Natural killer cell (primary cell): ENCODE data around the gene DIPK1B. TPM values are rescaled to one million over a fixed set of nuclear protein-coding genes. Genes with fewer than 3 reads are reported as not detected.

Source experiments
- ATAC-seq, 3 donors: fragments of 150-1000 bp in 2 of 3; fragments of 200-7000 bp in 1 of 3; cut with Tn5 transposase; 1 replicate in 1 of 3; 2 replicates in 2 of 3; pipeline ENCODE4 v1.10.0; 2021; ENCODE audit warnings: mild to moderate bottlenecking in 2 of 3, moderate library complexity in 2 of 3
- DNase-seq, 2 donors: peaks; one replicate each; pipeline versions ENCODE4 v3.0.0 to v3.0.0-alpha.2; 2013 to 2021; ENCODE audit warnings: mixed read lengths in 1 of 2
- H3K27ac ChIP-seq: one replicate; pipeline ENCODE4 v1.5.1; 2013; ENCODE audit warnings: mild to moderate bottlenecking, low read length
- H3K27me3 ChIP-seq: one replicate; pipeline ENCODE4 v1.6.1; 2013; ENCODE audit warnings: low read length; ENCODE audit not compliant: control insufficient read depth, insufficient read depth
- H3K36me3 ChIP-seq: one replicate; pipeline ENCODE4 v1.6.1; 2013; ENCODE audit warnings: low read length; ENCODE audit not compliant: control insufficient read depth, insufficient read depth
- H3K4me1 ChIP-seq: one replicate; pipeline ENCODE4 v1.6.1; 2013; ENCODE audit warnings: low read length; ENCODE audit not compliant: control insufficient read depth, insufficient read depth
- H3K4me3 ChIP-seq: one replicate; pipeline ENCODE4 v1.5.1; 2013; ENCODE audit warnings: low read length
- H3K9me3 ChIP-seq: one replicate; pipeline ENCODE4 v1.6.1; 2013; ENCODE audit warnings: low read length; ENCODE audit not compliant: control insufficient read depth, insufficient read depth
- H3K27ac Mint-ChIP-seq, 2 donors: one replicate each; pipeline ENCODE4 v1.8.0; 2022; ENCODE audit warnings: mild to moderate bottlenecking in 2 of 2, mixed read lengths in 2 of 2, moderate library complexity in 1 of 2
- H3K27me3 Mint-ChIP-seq, 2 donors: one replicate each; pipeline ENCODE4 v1.8.0; 2022; ENCODE audit warnings: low read depth in 2 of 2, mixed read lengths in 2 of 2
- H3K36me3 Mint-ChIP-seq: one replicate; pipeline ENCODE4 v1.8.0; 2022; ENCODE audit warnings: mixed read lengths
- H3K4me1 Mint-ChIP-seq, 2 donors: one replicate each; pipeline ENCODE4 v1.8.0; 2022; ENCODE audit warnings: mixed read lengths in 2 of 2
- H3K4me3 Mint-ChIP-seq: one replicate; pipeline ENCODE4 v1.8.0; 2022; ENCODE audit warnings: mild to moderate bottlenecking, moderate library complexity, mixed read lengths
- H3K9me3 Mint-ChIP-seq, 2 donors: one replicate each; pipeline ENCODE4 v1.8.0; 2022; ENCODE audit warnings: mixed read lengths in 2 of 2
- WGBS: methylation state at CpG from one replicate; pipeline ENCODE4 v1.1.7; 2013; ENCODE audit warnings: missing lambda C conversion rate; ENCODE audit not compliant: insufficient coverage; 5-methylcytosine and 5-hydroxymethylcytosine counted together
- intact Hi-C: fragments of 100-400 bp; cut with micrococcal nuclease; formaldehyde crosslinking; loops from one replicate; pipeline ENCODE4 v1.14.2; 2022
- total RNA-seq, 4 donors: library from RNA; stranded (reverse); fragments of 120-200 nt in 1 of 4; gene quantifications; one replicate each; pipeline versions ENCODE4 v1.2.3 to v1.2.4, GENCODE V29; 2013 to 2022
- TF ChIP-seq, protein P1 (sequence below): fragments of 200-600 bp; IDR thresholded peaks from one replicate; pipeline ENCODE4 v1.8.0; 2022; ENCODE audit warnings: antibody characterized with exemption

Gene DIPK1B
- total RNA-seq, 3 donors from 2014 or later (not counting 1 experiment from before 2014, with no cell fraction given), result 0.31 to 0.39 TPM; not detected in 1

GRCh38 chr9:136676297-136676794 lies 36.0 kb upstream of the DIPK1B start:
- Histone ChIP-seq H3K27ac (no peak overlapping the region), H3K9me3 (no peaks in the 10 kb centered on the region), H3K4me3 (no peak overlapping the region), H3K36me3 (no peaks in the 10 kb centered on the region), H3K4me1 (peaks cover 3% of the 10 kb centered on the region), H3K27me3 (no peaks in the 10 kb centered on the region)
- H3K4me1 Mint-ChIP-seq, result peaks cover 0 to 9% of the 10 kb centered on the region in 2 donors
- ATAC-seq (no peak), DNase-seq (no peak)
- H3K27me3 Mint-ChIP-seq, result no peaks in the 10 kb centered on the region
- no peak overlapping the region for H3K4me3 Mint-ChIP-seq
- 95% methylated on average over 13 of the region's 13 CpGs for WGBS
- H3K9me3 Mint-ChIP-seq, result no peaks in the 10 kb centered on the region
- TF ChIP-seq, protein P1, sequence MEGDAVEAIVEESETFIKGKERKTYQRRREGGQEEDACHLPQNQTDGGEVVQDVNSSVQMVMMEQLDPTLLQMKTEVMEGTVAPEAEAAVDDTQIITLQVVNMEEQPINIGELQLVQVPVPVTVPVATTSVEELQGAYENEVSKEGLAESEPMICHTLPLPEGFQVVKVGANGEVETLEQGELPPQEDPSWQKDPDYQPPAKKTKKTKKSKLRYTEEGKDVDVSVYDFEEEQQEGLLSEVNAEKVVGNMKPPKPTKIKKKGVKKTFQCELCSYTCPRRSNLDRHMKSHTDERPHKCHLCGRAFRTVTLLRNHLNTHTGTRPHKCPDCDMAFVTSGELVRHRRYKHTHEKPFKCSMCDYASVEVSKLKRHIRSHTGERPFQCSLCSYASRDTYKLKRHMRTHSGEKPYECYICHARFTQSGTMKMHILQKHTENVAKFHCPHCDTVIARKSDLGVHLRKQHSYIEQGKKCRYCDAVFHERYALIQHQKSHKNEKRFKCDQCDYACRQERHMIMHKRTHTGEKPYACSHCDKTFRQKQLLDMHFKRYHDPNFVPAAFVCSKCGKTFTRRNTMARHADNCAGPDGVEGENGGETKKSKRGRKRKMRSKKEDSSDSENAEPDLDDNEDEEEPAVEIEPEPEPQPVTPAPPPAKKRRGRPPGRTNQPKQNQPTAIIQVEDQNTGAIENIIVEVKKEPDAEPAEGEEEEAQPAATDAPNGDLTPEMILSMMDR, result no peak
- intact Hi-C loops, result no loop called here
- no peaks in the 10 kb centered on the region for H3K36me3 Mint-ChIP-seq
- no peak overlapping the region for H3K27ac Mint-ChIP-seq

DNA sequence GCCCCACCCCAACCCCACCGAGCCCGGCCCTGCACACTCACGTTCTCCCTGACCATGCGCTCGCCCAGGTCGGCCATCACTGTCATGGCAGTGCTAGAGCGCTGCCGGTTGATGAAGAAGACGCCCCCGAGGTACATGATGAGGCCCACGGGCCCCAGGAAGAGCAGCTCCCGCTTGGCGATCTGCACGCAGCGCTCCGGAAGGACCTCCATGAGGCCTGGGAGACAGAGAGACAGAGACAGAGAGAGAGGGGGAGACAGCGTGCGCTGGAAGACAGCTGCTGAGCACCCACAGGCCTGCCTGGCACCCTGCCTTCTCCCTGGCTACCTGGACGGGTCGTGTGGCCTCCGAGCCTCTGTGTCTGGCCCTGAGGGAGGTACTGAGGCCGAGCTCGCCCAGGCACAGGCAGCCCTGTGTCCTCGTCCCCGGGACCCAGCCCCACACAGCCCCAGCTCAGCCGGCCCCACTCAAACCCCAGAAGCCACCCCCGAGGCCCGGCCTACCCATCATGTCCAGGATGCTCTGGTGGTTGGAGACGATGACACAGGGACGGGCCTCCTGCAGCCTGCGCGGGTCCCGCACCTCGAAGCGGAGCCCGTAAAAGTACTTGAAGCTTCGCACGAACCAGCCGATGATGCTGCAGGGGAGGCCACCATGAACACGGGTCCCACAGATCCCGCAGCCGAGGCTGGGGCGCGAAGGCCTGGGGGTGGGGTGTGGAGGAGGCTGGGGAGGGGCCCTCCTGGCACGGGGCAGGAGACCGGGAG lies 35.3 kb upstream of the DIPK1B start:
- WGBS, result 96% methylated on average over 46 of the region's 46 CpGs
- H3K27ac Mint-ChIP-seq, result no peak overlapping the region

DNA sequence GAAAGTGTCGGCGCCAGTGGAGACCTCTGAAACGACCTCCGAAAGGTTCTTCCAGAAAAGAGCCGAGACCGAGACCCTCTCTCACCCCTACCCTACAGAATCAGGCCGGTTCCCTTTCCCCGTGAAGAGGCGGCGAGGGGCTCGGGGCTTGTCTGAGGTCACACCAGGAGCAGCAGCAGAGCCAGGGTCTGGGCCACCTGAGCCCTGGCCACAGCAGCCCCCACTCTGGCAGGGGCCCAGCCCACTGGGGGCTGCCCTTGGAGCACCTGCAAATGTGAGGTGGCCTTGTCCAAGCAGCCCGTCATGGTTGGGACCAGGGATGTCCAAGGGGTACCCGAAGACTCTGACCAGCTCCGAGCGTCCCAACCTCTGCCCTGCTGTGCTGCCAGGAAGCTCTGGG lies 34.3 kb upstream of the DIPK1B start:
- intact Hi-C loops, result no loop called here
- H3K36me3 ChIP-seq, result no peaks in the 10 kb centered on the region
- TF ChIP-seq, protein P1, result no peak
- DNase-seq, result no peak
- H3K27me3 Mint-ChIP-seq, result no peaks in the 10 kb centered on the region
- no peaks in the 10 kb centered on the region for H3K27me3 ChIP-seq
- H3K27ac Mint-ChIP-seq, result no peak overlapping the region
- H3K9me3 Mint-ChIP-seq, result no peaks in the 10 kb centered on the region
- peaks cover 3% of the 10 kb centered on the region for H3K4me1 ChIP-seq
- no peak for ATAC-seq
- no peak overlapping the region for H3K27ac ChIP-seq
- no peaks in the 10 kb centered on the region for H3K9me3 ChIP-seq
- peaks cover 0 to 9% of the 10 kb centered on the region in 2 donors for H3K4me1 Mint-ChIP-seq
- no peak overlapping the region for H3K4me3 Mint-ChIP-seq
- H3K36me3 Mint-ChIP-seq, result no peaks in the 10 kb centered on the region
- H3K4me3 ChIP-seq, result no peak overlapping the region
- WGBS, result 92% methylated on average over 15 of the region's 15 CpGs

More for the DNA sequence above, 35.3 kb upstream of the DIPK1B start:
- TF ChIP-seq, protein P1, result no peak
- Histone ChIP-seq H3K36me3 (no peaks in the 10 kb centered on the region), H3K27ac (no peak overlapping the region), H3K4me1 (peaks cover 3% of the 10 kb centered on the region), H3K4me3 (no peak overlapping the region), H3K9me3 (no peaks in the 10 kb centered on the region), H3K27me3 (no peaks in the 10 kb centered on the region)
- intact Hi-C loops, result no loop called here
- no peak for DNase-seq
- H3K27me3 Mint-ChIP-seq, result no peaks in the 10 kb centered on the region
- no peaks in the 10 kb centered on the region for H3K36me3 Mint-ChIP-seq
- H3K4me1 Mint-ChIP-seq, result peaks cover 0 to 9% of the 10 kb centered on the region in 2 donors
- no peak overlapping the region for H3K4me3 Mint-ChIP-seq
- ATAC-seq, result no peak
- no peaks in the 10 kb centered on the region for H3K9me3 Mint-ChIP-seq
